ENCODE data around the gene ELK4.

DNA sequence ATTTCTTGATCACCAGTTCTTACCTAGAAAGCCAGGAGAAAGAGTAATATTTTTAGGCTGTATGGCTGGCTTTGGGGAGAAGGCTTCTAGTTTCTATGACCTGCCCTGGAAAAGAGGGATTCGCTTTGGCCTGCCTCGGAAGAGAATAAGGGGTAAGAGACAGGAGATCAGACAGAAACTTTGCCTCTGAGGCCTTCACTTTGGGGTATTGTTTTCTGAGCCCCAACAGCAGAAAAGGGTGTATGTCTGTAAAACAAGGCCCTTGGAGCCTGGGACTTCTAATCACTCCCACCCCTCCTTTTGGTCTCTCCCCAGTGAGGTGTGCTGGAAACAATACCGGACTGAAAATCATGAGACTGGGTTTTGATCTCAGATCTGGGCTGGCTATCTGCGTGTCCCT is 43.4 kb upstream of the ELK4 start:
- TF ChIP-seq, protein P1, sequence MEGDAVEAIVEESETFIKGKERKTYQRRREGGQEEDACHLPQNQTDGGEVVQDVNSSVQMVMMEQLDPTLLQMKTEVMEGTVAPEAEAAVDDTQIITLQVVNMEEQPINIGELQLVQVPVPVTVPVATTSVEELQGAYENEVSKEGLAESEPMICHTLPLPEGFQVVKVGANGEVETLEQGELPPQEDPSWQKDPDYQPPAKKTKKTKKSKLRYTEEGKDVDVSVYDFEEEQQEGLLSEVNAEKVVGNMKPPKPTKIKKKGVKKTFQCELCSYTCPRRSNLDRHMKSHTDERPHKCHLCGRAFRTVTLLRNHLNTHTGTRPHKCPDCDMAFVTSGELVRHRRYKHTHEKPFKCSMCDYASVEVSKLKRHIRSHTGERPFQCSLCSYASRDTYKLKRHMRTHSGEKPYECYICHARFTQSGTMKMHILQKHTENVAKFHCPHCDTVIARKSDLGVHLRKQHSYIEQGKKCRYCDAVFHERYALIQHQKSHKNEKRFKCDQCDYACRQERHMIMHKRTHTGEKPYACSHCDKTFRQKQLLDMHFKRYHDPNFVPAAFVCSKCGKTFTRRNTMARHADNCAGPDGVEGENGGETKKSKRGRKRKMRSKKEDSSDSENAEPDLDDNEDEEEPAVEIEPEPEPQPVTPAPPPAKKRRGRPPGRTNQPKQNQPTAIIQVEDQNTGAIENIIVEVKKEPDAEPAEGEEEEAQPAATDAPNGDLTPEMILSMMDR (IDR thresholded peaks at IDR 0.05) = no peak
- TF ChIP-seq EZH2 (IDR thresholded peaks at IDR 0.05) (no peak), EZH2phosphoT487 (IDR thresholded peaks at IDR 0.05) (no peak)
